NCI-H345 treated with DMSO at 0.1 percent for 48 hours (cell line): ENCODE results near the gene DDOST.
"Not testable (repeated sequence)": the region's sequence is repeated elsewhere in the genome, so short reads cannot be mapped to it uniquely, and the experiment has no call there.

ENCODE experiments used
- DNase-seq: peaks from one replicate; lab custom pipeline; 2025; ENCODE audit not compliant: unreplicated experiment; lab: John Stamatoyannopoulos, UW

Gene DDOST

GRCh38 chr1:20693623-20694022, 32.5 kb upstream of the DDOST start:
- no peak for DNase-seq

GRCh38 chr1:20691872-20692271, 30.7 kb upstream of the DDOST start:
- no peak for DNase-seq

DNA sequence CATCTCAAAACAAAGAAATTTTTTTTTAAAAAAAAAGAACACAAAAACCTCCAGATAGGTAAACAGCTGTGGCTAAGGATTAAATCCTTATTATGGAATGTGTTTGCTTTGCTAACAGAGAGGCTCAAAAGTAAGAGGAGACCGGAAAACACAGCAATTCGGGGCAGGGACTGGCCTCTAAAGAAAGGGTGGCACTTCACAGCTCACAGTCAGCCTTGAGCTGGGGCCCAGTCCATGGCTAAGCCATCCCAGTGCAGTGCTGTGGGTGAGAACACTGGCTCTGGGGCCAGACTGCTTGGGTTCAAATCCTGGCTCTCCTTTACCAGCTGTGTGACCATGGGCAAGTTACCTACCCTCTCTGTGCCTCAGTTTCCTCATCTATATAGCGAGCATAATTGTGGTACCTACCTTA, 28.5 kb upstream of the DDOST start:
- no peak for DNase-seq

DNA sequence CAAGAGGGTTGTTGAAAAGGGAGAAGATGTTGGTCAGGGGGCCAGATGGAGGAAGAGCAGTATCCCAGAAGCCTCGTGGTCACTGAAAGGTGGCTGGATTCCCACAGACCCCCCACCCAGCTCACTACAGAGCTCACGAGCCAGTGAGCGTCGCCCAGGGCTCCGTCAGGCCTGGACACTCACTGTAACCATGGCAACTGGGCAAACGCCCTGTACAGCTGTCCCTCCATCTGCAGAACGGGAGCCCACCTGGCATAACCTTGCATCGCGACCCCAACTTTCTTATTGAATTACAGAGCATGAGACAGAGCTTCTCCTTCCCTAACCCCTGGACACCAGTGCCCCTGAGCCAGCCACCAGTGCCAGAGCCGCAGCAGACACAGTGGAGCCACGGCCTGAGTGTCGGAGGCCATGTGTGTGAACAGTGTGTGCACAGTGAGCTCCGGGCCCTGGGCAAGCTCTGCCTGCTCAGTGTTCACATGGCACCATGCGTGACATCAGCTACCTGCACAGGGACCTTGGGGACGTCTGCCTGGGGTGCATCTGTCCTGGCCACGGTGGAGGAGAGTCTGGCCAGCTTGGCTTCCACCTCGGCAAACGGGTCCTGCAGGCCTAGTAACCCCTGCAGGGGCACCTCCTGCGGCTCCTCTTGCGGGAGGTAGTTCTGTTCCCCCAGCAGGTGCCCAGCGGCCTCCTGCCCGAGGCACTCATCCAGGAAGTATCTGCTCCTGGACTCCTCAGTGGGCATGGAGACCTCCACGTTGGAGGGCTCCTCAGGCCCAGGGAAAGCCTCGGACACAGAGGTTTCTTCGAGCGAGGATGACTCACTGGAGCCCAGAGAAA, 25.9 kb upstream of the DDOST start:
- DNase-seq: no peak

GRCh38 chr1:20685741-20686140, 24.6 kb upstream of the DDOST start:
- DNase-seq: no peak

GRCh38 chr1:20685099-20685662, 24.0 kb upstream of the DDOST start:
- no peak for DNase-seq

- DNase-seq: no peak
Observed at GRCh38 chr1:20684651-20685050, 23.5 kb upstream of the DDOST start.

DNA sequence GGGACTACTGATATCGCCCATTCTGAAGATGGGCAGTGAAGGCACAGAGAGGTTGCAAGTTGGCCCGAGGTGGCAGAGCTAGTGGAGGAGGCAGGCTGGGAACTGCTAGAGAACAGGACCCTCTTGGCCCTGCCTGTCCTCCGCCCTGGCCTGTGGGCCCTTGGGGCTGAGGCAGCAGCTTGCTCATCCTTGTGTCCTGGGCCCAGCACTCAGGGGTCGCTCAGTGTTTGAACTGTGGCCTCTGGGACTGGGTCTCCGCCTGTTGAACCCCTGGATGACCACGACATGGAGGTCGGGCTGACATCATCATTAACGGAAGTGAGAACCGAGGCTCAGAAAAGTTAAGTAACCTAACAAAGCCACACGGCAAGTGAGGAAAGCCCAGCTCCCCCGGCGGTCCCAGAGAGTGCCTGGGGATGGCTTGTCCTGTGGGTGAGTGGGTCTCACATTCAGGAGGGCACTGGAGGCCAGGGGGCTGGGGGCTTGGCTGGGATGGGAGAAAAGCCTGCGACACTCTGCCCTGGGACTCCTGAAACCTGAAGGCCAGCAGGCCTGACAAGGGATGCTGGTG, 23.0 kb upstream of the DDOST start:
- DNase-seq: no peak

- no peak for DNase-seq
Observed at GRCh38 chr1:20683614-20684013, 22.4 kb upstream of the DDOST start.

GRCh38 chr1:20682571-20683236, 21.5 kb upstream of the DDOST start:
- DNase-seq: no peak

DNA sequence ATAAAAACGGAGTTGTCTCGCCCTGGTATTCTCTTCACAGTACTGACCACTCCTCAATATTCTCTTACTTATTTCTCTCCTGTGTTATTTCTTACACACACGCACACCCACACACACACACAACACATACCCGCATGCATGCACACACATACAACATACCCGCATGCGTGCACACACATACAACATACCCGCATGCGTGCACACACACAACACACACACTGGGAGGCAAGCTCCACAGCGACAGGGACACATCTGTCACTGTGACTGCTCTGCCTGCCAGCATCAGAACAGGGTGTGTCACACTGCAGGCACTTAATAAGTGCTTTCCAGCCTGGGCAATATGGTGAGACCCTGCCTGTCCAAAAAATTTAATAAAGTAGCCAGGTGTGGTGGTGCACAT, 20.8 kb upstream of the DDOST start:
- no peak for DNase-seq

GRCh38 chr1:20680269-20680668, 19.1 kb upstream of the DDOST start:
- DNase-seq: no peak

- no peak for DNase-seq
Observed at GRCh38 chr1:20678599-20678998, 17.4 kb upstream of the DDOST start.

- DNase-seq: not testable (repeated sequence)
Observed at GRCh38 chr1:20673626-20674025, 12.5 kb upstream of the DDOST start.

DNA sequence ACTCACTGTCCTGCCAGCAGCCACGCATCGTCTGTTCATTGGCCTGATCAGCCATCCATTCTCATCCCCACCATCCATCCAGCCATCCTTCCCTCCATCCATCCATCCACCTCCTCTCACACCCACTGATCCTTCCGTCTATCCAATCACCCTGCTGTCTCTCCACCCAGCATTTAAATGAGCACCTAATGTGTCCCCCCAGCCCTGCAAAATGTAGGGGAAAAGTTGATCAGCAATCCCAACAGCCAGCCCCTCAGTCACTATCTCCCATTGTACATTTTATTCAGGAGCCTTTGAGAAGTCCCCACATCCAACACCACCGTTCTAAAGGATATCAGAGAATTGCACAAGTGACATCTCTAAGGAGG, 11.1 kb upstream of the DDOST start:
- DNase-seq: no peak

DNA sequence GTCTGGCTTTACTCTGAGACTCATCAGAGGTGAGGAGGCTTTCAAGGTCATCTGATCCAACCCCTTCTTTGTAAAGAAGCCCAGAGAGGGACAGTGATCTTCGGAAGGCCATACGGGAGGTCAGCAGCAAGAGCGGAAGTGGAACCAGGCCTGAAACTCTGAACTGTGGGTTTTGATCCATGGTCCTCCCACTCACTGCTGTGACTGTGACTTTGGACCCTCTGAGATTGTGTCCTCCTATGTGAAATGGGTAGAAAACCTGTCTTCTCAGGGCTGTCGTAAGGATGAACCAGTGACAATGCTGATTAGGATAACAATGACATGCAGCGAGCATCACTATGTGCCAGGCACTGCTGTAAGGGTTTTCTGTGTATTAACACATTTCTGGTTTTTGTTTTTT, 9.8 kb upstream of the DDOST start:
- no peak for DNase-seq

- no peak for DNase-seq
Observed at GRCh38 chr1:20668581-20668980, 7.4 kb upstream of the DDOST start.

GRCh38 chr1:20666804-20667203, 5.6 kb upstream of the DDOST start:
- DNase-seq: no peak

GRCh38 chr1:20666146-20666545, 5.0 kb upstream of the DDOST start:
- no peak for DNase-seq

DNA sequence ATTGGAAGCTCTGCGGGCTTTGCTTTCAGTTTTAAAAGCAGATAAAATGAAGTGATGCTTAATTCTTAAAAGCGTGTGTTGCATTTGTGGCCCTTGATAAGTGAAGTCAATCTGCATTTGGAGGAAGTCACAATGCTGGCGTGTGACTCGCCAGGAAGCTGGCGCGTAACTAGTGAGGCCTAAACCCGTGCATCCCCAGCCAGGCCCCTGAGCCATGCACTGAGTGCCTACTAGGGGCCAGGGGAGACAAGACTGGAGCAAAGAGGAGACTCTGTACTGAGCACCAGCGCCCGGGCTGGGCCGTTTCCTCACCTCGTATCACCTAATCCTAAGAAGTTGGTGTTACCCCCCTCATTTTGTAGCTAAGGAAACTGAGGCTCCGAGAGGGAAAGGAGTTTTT, 4.6 kb upstream of the DDOST start:
- no peak for DNase-seq

DNA sequence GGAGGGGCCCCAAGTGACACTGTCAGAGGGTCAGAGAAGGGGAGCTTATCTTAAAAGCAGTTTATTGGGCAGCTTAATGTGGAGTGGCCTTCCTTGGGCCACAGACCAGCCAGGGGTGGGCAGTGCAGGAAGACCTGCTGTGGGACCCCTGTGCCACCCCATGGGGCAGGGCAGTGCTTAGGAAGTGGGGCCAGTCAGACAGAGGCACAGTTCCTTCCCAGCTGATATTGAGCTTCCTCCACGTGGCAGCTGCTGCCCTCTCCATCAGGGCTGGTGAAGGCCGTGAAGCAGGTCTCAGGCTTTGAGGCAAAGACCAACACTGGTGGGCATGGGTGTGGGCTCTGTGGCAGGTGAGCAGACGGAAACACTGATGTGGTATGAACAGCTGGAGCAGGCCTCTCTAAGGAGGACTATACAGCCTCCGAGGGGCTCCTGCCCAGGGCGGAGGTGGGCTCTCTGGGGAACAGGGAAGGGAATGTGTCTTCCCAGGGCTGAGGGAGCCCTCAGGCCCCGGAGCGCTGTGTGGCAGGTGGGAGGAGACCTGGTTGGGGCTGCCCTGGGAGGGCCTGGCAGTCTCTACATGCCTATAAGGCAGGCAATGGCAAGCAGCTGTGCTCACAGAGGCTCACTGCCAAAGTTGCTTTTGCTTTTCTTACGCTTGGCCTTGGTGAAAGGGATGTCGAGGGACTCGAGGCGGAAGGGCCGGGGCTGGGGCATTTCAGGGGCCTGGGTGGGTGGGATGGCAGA, 3.0 kb upstream of the DDOST start:
- no peak for DNase-seq
